Activated naive CD8-positive, alpha-beta T cell treated with anti-CD3 and anti-CD28 coated beads, Interleukin-2, amount 10 ng/mL, durations not matched to agents 7 days and 5 days (primary cell): Measurements from ENCODE around the gene CACNA2D1. TPM values are rescaled to one million over a fixed set of nuclear protein-coding genes. Genes with fewer than 3 reads are reported as not detected.

Source experiments
- ATAC-seq: fragments of 150-1000 bp; cut with Tn5 transposase; one replicate; pipeline ENCODE4 v1.10.0; 2021; ENCODE audit warnings: low read depth, moderate library complexity
- POLR2A ChIA-PET: fragments of 350-600 bp; sonication (Branson Sonifier 250); formaldehyde crosslinking; loops from one replicate; lab custom pipeline; 2021; ENCODE audit warnings: antibody characterized with exemption; lab: Charles Lee
- DNase-seq: peaks from one replicate; pipeline ENCODE4 v3.0.0; 2021
- H3K27ac Mint-ChIP-seq: one replicate; pipeline ENCODE4 v1.8.0; 2022; ENCODE audit warnings: mild to moderate bottlenecking, mixed read lengths
- H3K27me3 Mint-ChIP-seq: one replicate; pipeline ENCODE4 v1.8.0; 2022; ENCODE audit warnings: mild to moderate bottlenecking, moderate library complexity, mixed read lengths
- H3K36me3 Mint-ChIP-seq: one replicate; pipeline ENCODE4 v1.8.0; 2021; ENCODE audit warnings: mild to moderate bottlenecking, mixed read lengths
- H3K4me1 Mint-ChIP-seq: one replicate; pipeline ENCODE4 v1.8.0; 2021; ENCODE audit warnings: mixed read lengths
- H3K4me3 Mint-ChIP-seq: one replicate; pipeline ENCODE4 v1.8.0; 2022; ENCODE audit warnings: mild to moderate bottlenecking, moderate library complexity, mixed read lengths
- H3K9me3 Mint-ChIP-seq: one replicate; pipeline ENCODE4 v1.8.0; 2021; ENCODE audit warnings: mixed read lengths
- total RNA-seq, 2 experiments: library from RNA; stranded (reverse); gene quantifications; one replicate each; pipeline ENCODE4 v1.2.3, GENCODE V29; 2021

Gene CACNA2D1
- total RNA-seq, 2 experiments from 2014 or later, result not detected

- no peak for DNase-seq
- Mint-ChIP-seq H3K27me3 (no peaks in the 10 kb centered on the region), H3K27ac (no peak overlapping the region), H3K36me3 (no peaks in the 10 kb centered on the region), H3K4me1 (no peaks in the 10 kb centered on the region), H3K4me3 (no peak overlapping the region), H3K9me3 (no peaks in the 10 kb centered on the region)
- ATAC-seq, result no peak
- POLR2A ChIA-PET, result no interaction called here
Observed at GRCh38 chr7:82194016-82194643, 249.4 kb downstream of the CACNA2D1 start.

GRCh38 chr7:82188636-82189035 lies 254.9 kb downstream of the CACNA2D1 start:
- DNase-seq (no peak), ATAC-seq (no peak)
- no peak overlapping the region for H3K4me3 Mint-ChIP-seq
- no peaks in the 10 kb centered on the region for H3K9me3 Mint-ChIP-seq
- POLR2A ChIA-PET, result no interaction called here
- no peaks in the 10 kb centered on the region for H3K4me1 Mint-ChIP-seq
- no peaks in the 10 kb centered on the region for H3K36me3 Mint-ChIP-seq
- H3K27me3 Mint-ChIP-seq, result no peaks in the 10 kb centered on the region
- H3K27ac Mint-ChIP-seq, result no peak overlapping the region

- Mint-ChIP-seq H3K27me3 (no peaks in the 10 kb centered on the region), H3K36me3 (no peaks in the 10 kb centered on the region), H3K27ac (no peak overlapping the region), H3K4me1 (no peaks in the 10 kb centered on the region), H3K9me3 (no peaks in the 10 kb centered on the region), H3K4me3 (no peak overlapping the region)
- no peak for ATAC-seq
- POLR2A ChIA-PET, result no interaction called here
- no peak for DNase-seq
Observed at GRCh38 chr7:82185443-82185842, 258.1 kb downstream of the CACNA2D1 start.

GRCh38 chr7:82183634-82184033 lies 259.9 kb downstream of the CACNA2D1 start:
- Mint-ChIP-seq H3K36me3 (no peaks in the 10 kb centered on the region), H3K27ac (no peak overlapping the region), H3K4me3 (no peak overlapping the region), H3K4me1 (no peaks in the 10 kb centered on the region), H3K9me3 (no peaks in the 10 kb centered on the region), H3K27me3 (no peaks in the 10 kb centered on the region)
- POLR2A ChIA-PET, result no interaction called here
- no peak for ATAC-seq
- DNase-seq, result no peak

- Mint-ChIP-seq H3K36me3 (no peaks in the 10 kb centered on the region), H3K4me3 (no peak overlapping the region), H3K9me3 (no peaks in the 10 kb centered on the region), H3K27ac (no peak overlapping the region), H3K4me1 (no peaks in the 10 kb centered on the region), H3K27me3 (no peaks in the 10 kb centered on the region)
- POLR2A ChIA-PET, result no interaction called here
- DNase-seq, result no peak
- ATAC-seq, result no peak
Observed at GRCh38 chr7:82179311-82179710, 264.3 kb downstream of the CACNA2D1 start.

GRCh38 chr7:82175319-82175718 lies 268.3 kb downstream of the CACNA2D1 start:
- DNase-seq (no peak), ATAC-seq (no peak)
- Mint-ChIP-seq H3K27me3 (no peaks in the 10 kb centered on the region), H3K9me3 (no peaks in the 10 kb centered on the region), H3K4me3 (no peak overlapping the region), H3K36me3 (no peaks in the 10 kb centered on the region), H3K27ac (no peak overlapping the region), H3K4me1 (no peaks in the 10 kb centered on the region)
- POLR2A ChIA-PET, result no interaction called here

- Mint-ChIP-seq H3K4me3 (no peak overlapping the region), H3K27ac (no peak overlapping the region), H3K4me1 (no peaks in the 10 kb centered on the region), H3K36me3 (no peaks in the 10 kb centered on the region), H3K27me3 (no peaks in the 10 kb centered on the region), H3K9me3 (no peaks in the 10 kb centered on the region)
- DNase-seq (no peak), ATAC-seq (no peak)
- POLR2A ChIA-PET, result no interaction called here
Observed at GRCh38 chr7:82173400-82174021, 270.1 kb downstream of the CACNA2D1 start.

GRCh38 chr7:82172881-82173280 lies 270.7 kb downstream of the CACNA2D1 start:
- no peak overlapping the region for H3K4me3 Mint-ChIP-seq
- no peak overlapping the region for H3K27ac Mint-ChIP-seq
- POLR2A ChIA-PET, result no interaction called here
- ATAC-seq (no peak), DNase-seq (no peak)
- no peaks in the 10 kb centered on the region for H3K9me3 Mint-ChIP-seq
- H3K27me3 Mint-ChIP-seq, result no peaks in the 10 kb centered on the region
- H3K4me1 Mint-ChIP-seq, result no peaks in the 10 kb centered on the region
- no peaks in the 10 kb centered on the region for H3K36me3 Mint-ChIP-seq

- Mint-ChIP-seq H3K27ac (no peak overlapping the region), H3K4me1 (no peaks in the 10 kb centered on the region), H3K27me3 (no peaks in the 10 kb centered on the region), H3K9me3 (no peaks in the 10 kb centered on the region), H3K36me3 (no peaks in the 10 kb centered on the region), H3K4me3 (no peak overlapping the region)
- DNase-seq (no peak), ATAC-seq (no peak)
- POLR2A ChIA-PET, result no interaction called here
Observed at GRCh38 chr7:82172017-82172416, 271.6 kb downstream of the CACNA2D1 start.

- Mint-ChIP-seq H3K9me3 (no peaks in the 10 kb centered on the region), H3K36me3 (no peaks in the 10 kb centered on the region), H3K27ac (no peak overlapping the region), H3K27me3 (no peaks in the 10 kb centered on the region), H3K4me1 (no peaks in the 10 kb centered on the region), H3K4me3 (no peak overlapping the region)
- DNase-seq (no peak), ATAC-seq (no peak)
- POLR2A ChIA-PET, result no interaction called here
Observed at GRCh38 chr7:82167558-82168314, 275.8 kb downstream of the CACNA2D1 start.

- no peaks in the 10 kb centered on the region for H3K36me3 Mint-ChIP-seq
- POLR2A ChIA-PET, result no interaction called here
- H3K4me3 Mint-ChIP-seq, result no peak overlapping the region
- DNase-seq (no peak), ATAC-seq (no peak)
- no peaks in the 10 kb centered on the region for H3K27me3 Mint-ChIP-seq
- H3K4me1 Mint-ChIP-seq, result no peaks in the 10 kb centered on the region
- no peaks in the 10 kb centered on the region for H3K9me3 Mint-ChIP-seq
- H3K27ac Mint-ChIP-seq, result no peak overlapping the region
Observed at GRCh38 chr7:82166260-82167015, 277.1 kb downstream of the CACNA2D1 start.

- no peaks in the 10 kb centered on the region for H3K36me3 Mint-ChIP-seq
Observed at GRCh38 chr7:82164813-82165212, 278.8 kb downstream of the CACNA2D1 start.

GRCh38 chr7:82164410-82164809 lies 279.2 kb downstream of the CACNA2D1 start:
- Mint-ChIP-seq H3K36me3 (no peaks in the 10 kb centered on the region), H3K9me3 (no peaks in the 10 kb centered on the region), H3K4me1 (no peaks in the 10 kb centered on the region), H3K4me3 (no peak overlapping the region), H3K27me3 (no peaks in the 10 kb centered on the region), H3K27ac (no peak overlapping the region)
- ATAC-seq (no peak), DNase-seq (no peak)
- POLR2A ChIA-PET, result no interaction called here

More at GRCh38 chr7:82164813-82165212, 278.8 kb downstream of the CACNA2D1 start:
- no peaks in the 10 kb centered on the region for H3K4me1 Mint-ChIP-seq
- H3K27me3 Mint-ChIP-seq, result no peaks in the 10 kb centered on the region
- ATAC-seq, result no peak
- no peaks in the 10 kb centered on the region for H3K9me3 Mint-ChIP-seq
- POLR2A ChIA-PET, result no interaction called here
- no peak overlapping the region for H3K27ac Mint-ChIP-seq
- no peak for DNase-seq
- no peak overlapping the region for H3K4me3 Mint-ChIP-seq
